ENCODE measurements around the gene UBALD1.

DNA sequence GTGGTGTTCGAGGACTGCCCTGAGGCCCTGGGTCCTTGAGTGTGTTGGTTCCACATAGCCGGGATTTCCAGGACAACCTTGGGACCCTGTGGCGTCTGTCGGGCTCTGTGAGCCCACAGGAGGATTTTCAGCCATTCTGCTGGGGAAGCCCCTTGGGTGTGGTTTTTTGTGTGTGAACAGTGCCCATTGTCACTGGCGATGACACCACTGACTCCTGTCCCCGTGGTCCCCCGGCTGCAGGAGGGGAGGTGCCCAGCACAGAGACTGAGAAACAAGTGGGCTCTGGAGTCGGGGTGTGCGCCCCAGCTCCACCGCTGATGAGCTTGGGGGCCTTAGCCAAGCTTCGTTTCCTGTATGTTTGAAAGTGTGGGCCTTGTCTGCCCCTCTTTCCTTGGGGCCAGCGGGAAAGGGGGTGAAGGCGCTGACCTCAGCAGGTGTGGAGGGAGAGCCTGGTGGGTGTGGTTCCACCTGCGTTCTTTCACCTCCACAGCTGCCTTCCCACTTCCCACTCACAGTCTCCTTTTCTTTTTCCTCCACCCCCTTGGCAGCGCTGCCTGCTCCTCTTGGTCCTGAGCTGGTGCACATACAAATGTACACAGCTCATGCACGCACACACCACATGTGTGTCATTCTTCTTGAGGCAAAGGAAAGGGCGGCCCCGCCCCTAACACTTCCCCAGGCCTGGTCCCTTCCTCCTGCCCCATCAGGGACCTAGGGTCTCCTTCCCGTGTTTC, 26.1 kb upstream of the UBALD1 start:
- TF ChIP-seq, protein P1, sequence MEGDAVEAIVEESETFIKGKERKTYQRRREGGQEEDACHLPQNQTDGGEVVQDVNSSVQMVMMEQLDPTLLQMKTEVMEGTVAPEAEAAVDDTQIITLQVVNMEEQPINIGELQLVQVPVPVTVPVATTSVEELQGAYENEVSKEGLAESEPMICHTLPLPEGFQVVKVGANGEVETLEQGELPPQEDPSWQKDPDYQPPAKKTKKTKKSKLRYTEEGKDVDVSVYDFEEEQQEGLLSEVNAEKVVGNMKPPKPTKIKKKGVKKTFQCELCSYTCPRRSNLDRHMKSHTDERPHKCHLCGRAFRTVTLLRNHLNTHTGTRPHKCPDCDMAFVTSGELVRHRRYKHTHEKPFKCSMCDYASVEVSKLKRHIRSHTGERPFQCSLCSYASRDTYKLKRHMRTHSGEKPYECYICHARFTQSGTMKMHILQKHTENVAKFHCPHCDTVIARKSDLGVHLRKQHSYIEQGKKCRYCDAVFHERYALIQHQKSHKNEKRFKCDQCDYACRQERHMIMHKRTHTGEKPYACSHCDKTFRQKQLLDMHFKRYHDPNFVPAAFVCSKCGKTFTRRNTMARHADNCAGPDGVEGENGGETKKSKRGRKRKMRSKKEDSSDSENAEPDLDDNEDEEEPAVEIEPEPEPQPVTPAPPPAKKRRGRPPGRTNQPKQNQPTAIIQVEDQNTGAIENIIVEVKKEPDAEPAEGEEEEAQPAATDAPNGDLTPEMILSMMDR (IDR thresholded peaks at IDR 0.05; ENCODE audit: low read length), result no peak
- no peak for TF ChIP-seq EZH2 (IDR thresholded peaks at IDR 0.05; ENCODE audit: borderline replicate concordance, low read length)
